Uterus (tissue), 2 donors: ENCODE data around the gene CDKAL1.

Experiments used
- CTCF ChIP-seq, 4 experiments: fragments of 200-600 bp in 2 of 4; fragments of 450-650 bp in 2 of 4; sonication (generic) in 2 of 4; IDR thresholded peaks; one replicate each; pipeline ENCODE4 v1.5.1; 2016 to 2019; ENCODE audit warnings: antibody characterized with exemption in 4 of 4, mild to moderate bottlenecking in 2 of 4, moderate library complexity in 1 of 4
- POLR2A ChIP-seq, 2 donors: fragments of 450-650 bp; IDR thresholded peaks; one replicate each; pipeline ENCODE4 v1.6.1; 2016; ENCODE audit warnings: antibody characterized with exemption in 2 of 2, mild to moderate bottlenecking in 1 of 2, moderate library complexity in 1 of 2

- TF ChIP-seq CTCF (IDR thresholded peaks at IDR 0.05) (no peak), POLR2A (IDR thresholded peaks at IDR 0.05) (no peak)
Measured at GRCh38 chr6:20575125-20575524, 40.9 kb downstream of the CDKAL1 start.
